Right lobe of liver (tissue), 4 donors: Measurements from ENCODE around the gene UBE2E1.

Experiments
- CTCF ChIP-seq, 4 donors: fragments of 200-600 bp in 3 of 4; fragments of 450-650 bp in 1 of 4; IDR thresholded peaks; one replicate each; pipeline versions ENCODE4 v1.5.1 to v1.8.0; 2016 to 2022; ENCODE audit warnings: antibody characterized with exemption in 4 of 4, mild to moderate bottlenecking in 2 of 4
- POLR2A ChIP-seq: fragments of 450-650 bp; IDR thresholded peaks from one replicate; pipeline ENCODE4 v1.6.1; 2017; ENCODE audit warnings: antibody characterized with exemption, mild to moderate bottlenecking
- donor health status: DM: no; HTN: no; CAD: no.
- donor health status: DM: no; HTN: no; CAD: no.
- donor health status: DM: no; HTN: yes; CAD: no.

DNA sequence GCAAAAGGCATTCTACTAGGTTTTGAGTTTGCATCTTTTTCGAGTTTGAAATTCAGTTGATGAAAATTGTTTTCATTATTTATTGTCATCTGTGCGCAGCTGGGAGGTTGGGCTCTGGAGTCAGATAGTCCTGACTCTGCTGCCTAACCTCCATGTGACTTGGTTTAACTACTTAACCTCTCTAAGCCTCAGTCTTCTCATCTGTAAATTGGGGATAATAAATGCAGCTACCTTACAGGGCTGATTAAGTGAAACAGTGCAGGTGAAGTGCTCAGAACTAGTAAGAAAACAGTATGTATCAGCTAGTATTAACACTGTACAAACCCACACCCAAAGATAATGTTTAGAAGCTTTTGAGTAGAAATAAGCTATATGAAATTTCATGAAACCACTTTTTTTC, 14.1 kb upstream of the UBE2E1 start:
- no peak for TF ChIP-seq POLR2A
- TF ChIP-seq CTCF (IDR thresholded peaks at IDR 0.05), result no peak
